HG03066 (cell line): ENCODE results near the gene CYB561A3.
"Not testable (repeated sequence)": the region's sequence is repeated elsewhere in the genome, so short reads cannot be mapped to it uniquely, and the experiment has no call there.

Source experiments
- ATAC-seq: cut with Tn5 transposase; IDR thresholded peaks from one replicate; pipeline ENCODE4 v1.9.1; 2021; ENCODE audit warnings: low read depth; ENCODE audit not compliant: unreplicated experiment

CYB561A3 gene

GRCh38 chr11:61361741-61362541, at the start of gene CYB561A3, which contains the start of gene TMEM138:
Gene CYB561A3, minus strand, starts transcription at chr11:61361882. Its CDS starts 5,169 bp downstream, at chr11:61356713.
Gene TMEM138, plus strand, starts transcription at chr11:61362374. Its CDS starts 2,017 bp downstream, at chr11:61364391.
- peak; percentile 78 for ATAC-seq

- ATAC-seq = no peak
These were observed 45.5 kb upstream of the CYB561A3 start for GRCh38 chr11:61406991-61407728.

- ATAC-seq = no peak
These were observed 44.4 kb upstream of the CYB561A3 start for GRCh38 chr11:61406067-61406466.

GRCh38 chr11:61404641-61405040, 43.0 kb upstream of the CYB561A3 start:
- ATAC-seq = no peak

- ATAC-seq = no peak
These were observed 42.4 kb upstream of the CYB561A3 start for GRCh38 chr11:61404103-61404502.

- no peak for ATAC-seq
These were observed 42.0 kb upstream of the CYB561A3 start for GRCh38 chr11:61403658-61404057.

GRCh38 chr11:61401573-61401972, 39.9 kb upstream of the CYB561A3 start:
- ATAC-seq = no peak

GRCh38 chr11:61401173-61401572, 39.5 kb upstream of the CYB561A3 start:
- ATAC-seq = no peak

GRCh38 chr11:61392981-61393595, 31.4 kb upstream of the CYB561A3 start:
- ATAC-seq = no peak

- no peak for ATAC-seq
These were observed 28.5 kb upstream of the CYB561A3 start for GRCh38 chr11:61390161-61390560.

- no peak for ATAC-seq
These were observed 22.9 kb upstream of the CYB561A3 start for GRCh38 chr11:61384271-61385242.

GRCh38 chr11:61383859-61384258, 22.2 kb upstream of the CYB561A3 start:
- not testable (repeated sequence) for ATAC-seq

GRCh38 chr11:61380884-61381283, 19.2 kb upstream of the CYB561A3 start:
- ATAC-seq = no peak

- ATAC-seq = no peak
These were observed 17.1 kb upstream of the CYB561A3 start for GRCh38 chr11:61378713-61379313.

- no peak for ATAC-seq
These were observed 15.9 kb upstream of the CYB561A3 start for GRCh38 chr11:61377461-61378160.

- no peak for ATAC-seq
These were observed 14.1 kb upstream of the CYB561A3 start for GRCh38 chr11:61375761-61376108.

GRCh38 chr11:61372659-61373420, 11.2 kb upstream of the CYB561A3 start:
- ATAC-seq = no peak

GRCh38 chr11:61370349-61371005, 8.8 kb upstream of the CYB561A3 start:
- no peak for ATAC-seq
